Measurements from ENCODE around the gene MAGI1.
"Not testable (repeated sequence)": the region's sequence is repeated elsewhere in the genome, so short reads cannot be mapped to it uniquely, and the experiment has no call there.

The MAGI1 gene

GRCh38 chr3:65582012-65582717 lies 456.6 kb downstream of the MAGI1 start:
- no peak overlapping the region for H3K4me3 ChIP-seq (ENCODE audit: low read depth, low read length)

GRCh38 chr3:65581313-65581712 lies 457.4 kb downstream of the MAGI1 start:
- H3K4me3 ChIP-seq (ENCODE audit: low read depth, low read length): no peak overlapping the region

DNA sequence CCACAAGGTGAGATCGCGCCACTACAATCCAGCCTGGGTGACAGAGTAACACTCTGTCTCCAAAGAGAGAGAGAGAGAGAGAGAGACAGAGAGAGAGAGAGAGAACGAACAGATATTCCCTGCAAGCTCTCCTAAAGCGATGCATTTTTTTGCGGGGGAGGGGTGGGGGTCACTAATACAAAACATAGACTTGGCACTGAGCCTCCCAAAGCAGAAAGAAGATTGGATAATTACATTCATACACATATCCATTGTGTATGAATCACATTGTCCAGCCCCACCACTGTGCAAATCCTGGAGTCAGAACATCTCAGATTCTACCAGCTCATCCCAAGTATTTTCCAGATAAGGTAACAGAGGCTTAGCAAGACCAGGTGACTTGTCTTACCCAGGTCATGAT lies 459.9 kb downstream of the MAGI1 start:
- H3K4me3 ChIP-seq (ENCODE audit: low read depth, low read length): no peak overlapping the region

- no peak overlapping the region for H3K4me3 ChIP-seq (ENCODE audit: low read depth, low read length)
Measured at GRCh38 chr3:65577843-65578430, 460.8 kb downstream of the MAGI1 start.

GRCh38 chr3:65576966-65577365 lies 461.8 kb downstream of the MAGI1 start:
- H3K4me3 ChIP-seq (ENCODE audit: low read depth, low read length): no peak overlapping the region

GRCh38 chr3:65576228-65576627 lies 462.5 kb downstream of the MAGI1 start:
- H3K4me3 ChIP-seq (ENCODE audit: low read depth, low read length): no peak overlapping the region

DNA sequence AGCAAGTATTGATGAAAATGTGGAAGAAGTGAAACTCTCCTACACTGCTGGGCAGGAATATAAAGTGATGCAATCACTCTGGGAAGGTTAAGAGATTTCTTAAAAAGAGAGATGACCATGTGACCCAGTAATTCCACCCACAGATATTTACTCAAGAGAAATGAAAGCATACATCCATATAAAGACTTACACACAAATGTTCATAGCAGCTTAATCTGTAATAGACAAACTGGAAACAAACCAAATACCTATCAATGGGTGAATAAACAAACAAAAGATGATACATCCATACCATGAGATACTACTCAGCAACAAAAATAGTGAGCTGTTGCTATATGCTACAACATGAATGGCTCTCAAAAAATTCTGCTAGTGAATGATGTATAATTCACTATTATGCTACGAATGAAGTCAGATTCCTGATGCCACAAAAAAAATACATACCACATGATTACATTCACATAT lies 463.3 kb downstream of the MAGI1 start:
- no peak overlapping the region for H3K4me3 ChIP-seq (ENCODE audit: low read depth, low read length)

- H3K4me3 ChIP-seq (ENCODE audit: low read depth, low read length): no peak overlapping the region
Measured at GRCh38 chr3:65573548-65574116, 465.1 kb downstream of the MAGI1 start.

DNA sequence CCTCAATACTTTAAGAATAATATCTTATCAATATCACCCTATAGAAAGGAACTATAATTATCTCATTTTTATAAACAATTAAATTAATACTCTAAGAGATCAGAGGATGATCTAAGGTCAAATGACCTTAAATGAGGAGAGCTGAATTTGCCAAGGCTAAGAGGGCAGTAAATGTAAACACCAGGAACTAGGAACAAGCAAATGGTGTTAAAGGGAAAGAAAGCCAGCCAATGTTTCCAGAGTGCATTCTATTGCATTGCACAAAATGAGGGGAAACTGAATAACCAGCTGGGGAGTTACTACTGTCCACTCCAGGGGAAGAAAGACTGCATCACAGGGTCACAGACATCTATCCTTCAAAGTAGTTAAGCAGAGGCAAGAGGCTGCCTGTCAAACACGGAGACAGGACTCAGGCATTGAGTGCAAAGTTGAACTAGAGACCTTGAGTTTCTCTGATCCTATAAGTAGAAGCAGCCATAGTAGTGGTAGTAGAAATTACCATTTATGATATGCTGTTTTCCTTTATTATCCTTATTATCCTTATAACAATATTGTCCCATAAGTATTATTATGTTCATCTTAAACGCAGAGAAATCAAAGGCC lies 466.4 kb downstream of the MAGI1 start:
- H3K4me3 ChIP-seq (ENCODE audit: low read depth, low read length): no peak overlapping the region

- H3K4me3 ChIP-seq (ENCODE audit: low read depth, low read length): no peak overlapping the region
Measured at GRCh38 chr3:65569845-65570405, 468.8 kb downstream of the MAGI1 start.

DNA sequence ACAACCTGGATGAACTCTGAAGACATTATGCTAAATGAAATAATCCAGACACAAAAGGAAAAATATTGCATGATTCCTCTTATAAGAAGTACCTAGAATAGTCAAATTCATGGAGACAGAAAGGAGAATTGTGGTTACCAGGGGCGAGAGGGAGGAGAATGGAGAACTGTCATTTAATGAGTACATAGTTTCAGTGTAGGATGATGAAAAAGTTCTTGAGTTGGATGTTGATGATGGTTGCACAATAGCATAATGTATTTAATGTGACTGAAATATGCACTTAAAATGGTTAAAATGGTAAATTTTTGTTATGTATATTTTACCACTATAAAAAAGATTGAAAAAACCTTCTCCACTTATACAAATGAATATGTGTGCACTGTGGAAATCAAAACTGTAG lies 469.6 kb downstream of the MAGI1 start:
- H3K4me3 ChIP-seq (ENCODE audit: low read depth, low read length): no peak overlapping the region

DNA sequence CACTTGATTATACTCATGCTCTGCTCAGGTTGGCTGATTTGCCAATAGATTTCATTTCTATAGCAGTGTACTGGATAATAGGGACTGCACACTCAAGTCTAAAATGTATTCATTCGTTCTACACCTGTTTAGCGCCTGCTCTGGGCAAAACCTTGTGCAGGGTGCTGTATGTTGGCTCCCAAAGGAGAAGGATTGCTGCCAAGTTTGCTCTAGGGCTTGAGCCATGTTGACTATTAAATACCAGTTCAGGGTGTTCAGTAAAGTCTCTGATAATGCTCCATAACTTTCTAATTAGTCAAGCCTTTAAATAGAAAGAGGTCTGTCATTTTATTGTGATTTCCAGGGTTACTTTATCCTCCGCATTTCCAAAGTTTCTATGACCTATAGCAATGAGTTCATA lies 470.2 kb downstream of the MAGI1 start:
- H3K4me3 ChIP-seq (ENCODE audit: low read depth, low read length): no peak overlapping the region

GRCh38 chr3:65565744-65566143 lies 473.0 kb downstream of the MAGI1 start:
- not testable (repeated sequence) for H3K4me3 ChIP-seq (ENCODE audit: low read depth, low read length)

DNA sequence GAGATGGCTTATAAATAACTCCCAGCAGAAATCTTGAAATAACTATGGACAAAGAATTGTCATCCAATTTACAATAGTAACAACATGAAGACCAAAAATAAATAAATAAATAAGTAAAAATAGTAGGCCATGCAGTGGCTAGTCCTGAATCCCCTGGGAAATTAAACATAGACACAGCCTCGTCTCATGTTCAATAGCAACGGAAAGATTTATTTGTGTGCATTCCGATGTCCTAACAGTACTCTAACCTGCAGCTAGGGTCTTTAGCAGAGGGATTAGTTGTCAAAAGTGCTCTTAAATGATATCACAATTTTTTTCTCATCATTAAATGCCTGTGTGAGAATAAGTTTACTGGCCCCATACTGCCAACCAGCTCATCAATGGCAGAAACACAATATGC lies 474.2 kb downstream of the MAGI1 start:
- H3K4me3 ChIP-seq (ENCODE audit: low read depth, low read length): no peak overlapping the region

DNA sequence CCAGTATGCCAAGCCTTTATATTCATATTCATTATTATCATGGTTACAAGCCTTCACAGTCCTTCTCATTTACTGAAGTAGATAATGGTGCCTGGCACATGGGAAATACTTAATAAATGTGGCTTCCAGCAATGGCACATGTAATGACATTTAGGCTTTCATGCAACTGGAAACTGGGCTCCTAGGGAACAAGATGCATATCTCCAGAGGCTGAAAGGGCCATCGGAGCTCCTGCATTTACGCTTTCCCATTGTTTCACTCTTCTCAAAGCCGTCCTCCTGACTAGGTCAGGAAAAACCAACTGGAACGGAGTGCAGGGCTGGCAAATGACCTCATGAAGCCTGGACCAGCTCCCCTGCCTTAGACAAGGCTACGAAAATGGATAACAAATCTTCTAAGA lies 474.9 kb downstream of the MAGI1 start:
- no peak overlapping the region for H3K4me3 ChIP-seq (ENCODE audit: low read depth, low read length)

GRCh38 chr3:65562447-65562846 lies 476.3 kb downstream of the MAGI1 start:
- H3K4me3 ChIP-seq (ENCODE audit: low read depth, low read length): no peak overlapping the region

GRCh38 chr3:65561617-65562016 lies 477.1 kb downstream of the MAGI1 start:
- H3K4me3 ChIP-seq (ENCODE audit: low read depth, low read length): no peak overlapping the region

- no peak overlapping the region for H3K4me3 ChIP-seq (ENCODE audit: low read depth, low read length)
Measured at GRCh38 chr3:65560901-65561300, 477.8 kb downstream of the MAGI1 start.

DNA sequence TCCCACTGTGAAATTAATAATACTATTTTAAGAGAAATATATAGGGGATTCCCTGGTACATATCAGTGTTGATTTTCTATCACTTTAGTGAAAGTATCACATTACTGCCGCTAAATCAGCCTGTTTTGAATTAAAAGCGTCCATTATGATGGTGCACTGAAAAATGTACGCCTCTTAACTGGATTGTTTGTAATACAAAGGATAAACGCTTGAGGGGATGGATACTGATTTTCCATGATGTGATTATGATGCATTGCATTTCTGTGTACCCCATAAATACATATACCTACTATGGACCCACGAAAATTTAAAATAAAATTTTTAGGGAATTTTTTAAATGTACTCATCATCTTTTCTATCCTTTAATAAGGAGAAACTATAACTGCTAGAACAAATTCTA lies 478.6 kb downstream of the MAGI1 start:
- H3K4me3 ChIP-seq (ENCODE audit: low read depth, low read length): no peak overlapping the region

DNA sequence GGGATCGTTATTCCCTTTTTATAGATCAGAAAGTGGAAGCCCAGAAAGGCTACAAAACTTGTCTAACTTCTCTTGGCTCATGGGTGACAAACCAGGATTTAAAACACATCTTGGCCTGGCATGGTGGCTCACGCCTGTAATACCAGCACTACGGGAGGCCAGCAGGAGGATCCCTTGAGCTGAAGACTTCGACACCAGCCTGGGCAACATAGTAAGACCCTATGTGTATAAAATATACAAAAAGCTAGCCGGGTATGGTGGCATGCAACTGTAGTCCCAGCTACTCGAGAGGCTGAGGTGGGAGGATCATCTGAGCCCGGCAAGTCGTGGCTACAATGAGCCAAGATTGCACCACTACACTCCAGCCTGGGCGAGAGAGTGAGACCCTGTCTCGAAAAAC lies 479.1 kb downstream of the MAGI1 start:
- H3K4me3 ChIP-seq (ENCODE audit: low read depth, low read length): no peak overlapping the region

- no peak overlapping the region for H3K4me3 ChIP-seq (ENCODE audit: low read depth, low read length)
Measured at GRCh38 chr3:65558826-65559225, 479.9 kb downstream of the MAGI1 start.

Measured in iPS-11a (cell line).